SK-N-MC (cell line): Measurements from ENCODE around the gene ZBTB2.

ENCODE experiments used
- EZH2 ChIP-seq: fragments of 200-600 bp; sonication (generic); IDR thresholded peaks from one replicate; pipeline ENCODE4 v1.6.1; 2017; ENCODE audit warnings: antibody characterized with exemption
- FOXP2 ChIP-seq: optimal IDR thresholded peaks from 2 replicates; pipeline ENCODE3; 2011; ENCODE audit warnings: mild to moderate bottlenecking, moderate library complexity; ENCODE audit not compliant: insufficient read depth; ENCODE audit errors: extremely low read length, control extremely low read depth
- POLR2AphosphoS5 ChIP-seq: IDR thresholded peaks from 2 replicates; pipeline ENCODE4 v1.6.1; 2012; ENCODE audit warnings: mild to moderate bottlenecking, low read depth, low read length, borderline replicate concordance

DNA sequence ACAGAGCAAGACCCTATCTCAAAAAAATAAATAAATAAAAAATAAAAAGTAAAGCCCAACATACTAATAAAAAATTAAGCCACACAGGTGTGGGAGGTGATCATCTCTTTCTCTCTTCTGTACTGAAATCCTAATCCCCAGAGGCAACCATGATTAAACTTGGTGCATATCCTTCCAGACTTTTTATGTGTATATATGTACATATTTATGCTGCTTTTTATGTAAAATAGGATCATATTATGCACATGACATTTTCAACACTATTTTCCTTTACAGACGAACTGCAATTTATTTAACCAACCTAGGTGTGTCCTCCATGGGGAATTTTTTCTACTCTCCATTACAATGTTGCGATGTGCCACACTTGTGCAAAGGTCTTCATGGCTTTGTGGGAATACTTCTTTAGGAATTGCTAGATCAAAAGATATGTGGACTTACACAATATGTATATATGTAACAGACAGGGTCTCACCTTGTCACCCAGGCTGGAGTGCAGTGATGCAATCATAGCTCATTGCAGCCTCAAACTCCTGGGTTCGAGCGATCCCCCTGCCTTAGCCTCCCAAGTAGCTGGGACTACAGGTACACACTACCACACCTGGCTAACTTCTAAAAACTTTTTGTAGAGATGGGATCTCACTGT is 36.9 kb upstream of the ZBTB2 start:
- TF ChIP-seq EZH2 (no peak), POLR2AphosphoS5 (no peak), FOXP2 (no peak)
